Activated CD8-positive, alpha-beta memory T cell treated with anti-CD3 and anti-CD28 coated beads for 1 hour (primary cell): Measurements from ENCODE around the gene DOLPP1.
"Not testable (repeated sequence)": the region's sequence is repeated elsewhere in the genome, so short reads cannot be mapped to it uniquely, and the experiment has no call there.

Experiments used
- DNase-seq, 2 donors: peaks; one replicate each; pipeline ENCODE4 v3.0.0-alpha.2; 2020; ENCODE audit warnings: low read depth in 1 of 2; ENCODE audit errors: extremely low read depth in 1 of 2

DOLPP1 gene

GRCh38 chr9:129109952-129110739 lies 29.2 kb downstream of the DOLPP1 start:
- DNase-seq: no peak

GRCh38 chr9:129110740-129111527 lies 30.0 kb downstream of the DOLPP1 start, which contains the start of the genes CRAT and PTPA:
CRAT (minus strand) TSS chr9:129110793; CDS start chr9:129110509, 284 bp downstream.
PTPA (plus strand) TSS chr9:129111415; CDS start chr9:129111601, 186 bp downstream.
- DNase-seq: peak; percentile 89 to 94

GRCh38 chr9:129111528-129112151 lies 30.7 kb downstream of the DOLPP1 start:
- no peak for DNase-seq

GRCh38 chr9:129112526-129112925 lies 31.6 kb downstream of the DOLPP1 start:
- not testable (repeated sequence) for DNase-seq

- DNase-seq: no peak
These were observed 32.9 kb downstream of the DOLPP1 start for GRCh38 chr9:129113645-129114304.

GRCh38 chr9:129118799-129119198 lies 37.9 kb downstream of the DOLPP1 start:
- DNase-seq: no peak

- no peak for DNase-seq
These were observed 40.6 kb downstream of the DOLPP1 start for GRCh38 chr9:129121483-129121882.

GRCh38 chr9:129122133-129122532 lies 41.2 kb downstream of the DOLPP1 start:
- DNase-seq: no peak

- not testable (repeated sequence) for DNase-seq
These were observed 42.1 kb downstream of the DOLPP1 start for GRCh38 chr9:129122976-129123375.

- DNase-seq: no peak
These were observed 43.7 kb downstream of the DOLPP1 start for GRCh38 chr9:129124506-129125069.

- no peak for DNase-seq
These were observed 44.6 kb downstream of the DOLPP1 start for GRCh38 chr9:129125478-129125877.

GRCh38 chr9:129126749-129127618 lies 46.1 kb downstream of the DOLPP1 start:
- DNase-seq: no peak

- no peak for DNase-seq
These were observed 47.8 kb downstream of the DOLPP1 start for GRCh38 chr9:129128689-129129088.

- DNase-seq: not testable (repeated sequence)
These were observed 49.4 kb downstream of the DOLPP1 start for GRCh38 chr9:129130271-129130670.

- DNase-seq: no peak
These were observed 49.9 kb downstream of the DOLPP1 start for GRCh38 chr9:129130791-129131190.

- peak; percentile 64 to 77 for DNase-seq
These were observed 50.6 kb downstream of the DOLPP1 start for GRCh38 chr9:129131300-129132145.

- no peak for DNase-seq
These were observed 52.2 kb downstream of the DOLPP1 start for GRCh38 chr9:129133082-129133481.

- DNase-seq: no peak
These were observed 54.6 kb downstream of the DOLPP1 start for GRCh38 chr9:129135476-129135875.
